DOHH2 (cell line): ENCODE measurements around the gene ST8SIA6.

Experiments used
- CTCF ChIP-seq: fragments of 200-600 bp; sonication (generic); IDR thresholded peaks from one replicate; pipeline ENCODE4 v1.5.1; 2014; ENCODE audit warnings: antibody characterized with exemption, mild to moderate bottlenecking, low read depth, low read length; ENCODE audit not compliant: poor library complexity, severe bottlenecking
- EZH2phosphoT487 ChIP-seq: fragments of 200-600 bp; sonication (generic); IDR thresholded peaks from 2 replicates; pipeline ENCODE4 v1.6.1; 2017; ENCODE audit warnings: borderline replicate concordance, mild to moderate bottlenecking, antibody characterized with exemption, low read length, moderate library complexity, mixed read lengths

GRCh38 chr10:17412323-17412722 is 42.1 kb downstream of the ST8SIA6 start:
- TF ChIP-seq CTCF (no peak), EZH2phosphoT487 (no peak)
